Activated CD8-positive, alpha-beta memory T cell treated with anti-CD3 and anti-CD28 coated beads, Interleukin-2, amount 50 U/mL, for 48 hours (primary cell): Measurements from ENCODE around the gene WIPI1.
A peak's percentile ranks its signal among the peaks of the same experiment; 100 is the strongest.

Source experiments
- DNase-seq: peaks from one replicate; pipeline ENCODE4 v3.0.0-alpha.2; 2020

The WIPI1 gene

GRCh38 chr17:68460146-68460545 is 2.9 kb upstream of the WIPI1 start:
- no peak for DNase-seq

- DNase-seq, result no peak
Measured at GRCh38 chr17:68459037-68459639, 1.8 kb upstream of the WIPI1 start.

- no peak for DNase-seq
Measured at GRCh38 chr17:68458260-68459036, 1.2 kb upstream of the WIPI1 start.

- peak; percentile 98 for DNase-seq
Measured at GRCh38 chr17:68457539-68458259, 403 bp upstream of the WIPI1 start.

- DNase-seq, result no peak
Measured at GRCh38 chr17:68456339-68457167, 743 bp downstream of the WIPI1 start.

- DNase-seq, result no peak
Measured at GRCh38 chr17:68455901-68456338, 1.4 kb downstream of the WIPI1 start.

GRCh38 chr17:68453991-68454665 is 3.2 kb downstream of the WIPI1 start:
- no peak for DNase-seq

- no peak for DNase-seq
Measured at GRCh38 chr17:68452724-68453290, 4.5 kb downstream of the WIPI1 start.

- no peak for DNase-seq
Measured at GRCh38 chr17:68451670-68452354, 5.5 kb downstream of the WIPI1 start.

- no peak for DNase-seq
Measured at GRCh38 chr17:68450801-68451200, 6.5 kb downstream of the WIPI1 start.

GRCh38 chr17:68450391-68450790 is 6.9 kb downstream of the WIPI1 start:
- DNase-seq, result no peak

- no peak for DNase-seq
Measured at GRCh38 chr17:68449021-68449739, 8.1 kb downstream of the WIPI1 start.

GRCh38 chr17:68446626-68447041 is 10.7 kb downstream of the WIPI1 start:
- DNase-seq, result no peak

GRCh38 chr17:68445671-68446070 is 11.6 kb downstream of the WIPI1 start:
- DNase-seq, result no peak

GRCh38 chr17:68443972-68444464 is 13.3 kb downstream of the WIPI1 start:
- DNase-seq, result no peak

- no peak for DNase-seq
Measured at GRCh38 chr17:68441070-68441770, 16.1 kb downstream of the WIPI1 start.

- no peak for DNase-seq
Measured at GRCh38 chr17:68440526-68440925, 16.8 kb downstream of the WIPI1 start.

GRCh38 chr17:68439656-68440290 is 17.5 kb downstream of the WIPI1 start:
- no peak for DNase-seq
